GM21825 (cell line): ENCODE results near the gene RAB34.

Source experiments
- ATAC-seq: cut with Tn5 transposase; IDR thresholded peaks from one replicate; pipeline ENCODE4 v1.9.1; 2021; ENCODE audit warnings: mild to moderate bottlenecking, moderate library complexity; ENCODE audit not compliant: unreplicated experiment

Gene RAB34

GRCh38 chr17:28688481-28688880 lies 29.2 kb downstream of the RAB34 start:
- ATAC-seq, result no peak

GRCh38 chr17:28686296-28686695 lies 31.4 kb downstream of the RAB34 start:
- ATAC-seq, result no peak

GRCh38 chr17:28685366-28685765 lies 32.3 kb downstream of the RAB34 start:
- ATAC-seq, result no peak

GRCh38 chr17:28684963-28685362 lies 32.7 kb downstream of the RAB34 start:
- no peak for ATAC-seq

- no peak for ATAC-seq
Measured at GRCh38 chr17:28682655-28683054, 35.0 kb downstream of the RAB34 start.

- no peak for ATAC-seq
Measured at GRCh38 chr17:28675980-28676379, 41.7 kb downstream of the RAB34 start.

GRCh38 chr17:28675490-28675889 lies 42.2 kb downstream of the RAB34 start:
- no peak for ATAC-seq

- ATAC-seq, result no peak
Measured at GRCh38 chr17:28669918-28670317, 47.8 kb downstream of the RAB34 start.

- no peak for ATAC-seq
Measured at GRCh38 chr17:28667870-28668269, 49.8 kb downstream of the RAB34 start.

- ATAC-seq, result no peak
Measured at GRCh38 chr17:28665994-28666393, 51.7 kb downstream of the RAB34 start.
